Hematopoietic multipotent progenitor cell treated with erythropoietin and hydrocortisone succinate and interleukin-3 and kit ligand, for 17 days (in vitro differentiated cells): ENCODE data around the gene FHOD3.

Experiments
- DNase-seq: peaks from one replicate; pipeline ENCODE4 v3.0.0-alpha.2; 2015; ENCODE audit warnings: low spot score

FHOD3 gene

GRCh38 chr18:36322734-36323133 is 25.2 kb downstream of the FHOD3 start:
- DNase-seq = no peak

DNA sequence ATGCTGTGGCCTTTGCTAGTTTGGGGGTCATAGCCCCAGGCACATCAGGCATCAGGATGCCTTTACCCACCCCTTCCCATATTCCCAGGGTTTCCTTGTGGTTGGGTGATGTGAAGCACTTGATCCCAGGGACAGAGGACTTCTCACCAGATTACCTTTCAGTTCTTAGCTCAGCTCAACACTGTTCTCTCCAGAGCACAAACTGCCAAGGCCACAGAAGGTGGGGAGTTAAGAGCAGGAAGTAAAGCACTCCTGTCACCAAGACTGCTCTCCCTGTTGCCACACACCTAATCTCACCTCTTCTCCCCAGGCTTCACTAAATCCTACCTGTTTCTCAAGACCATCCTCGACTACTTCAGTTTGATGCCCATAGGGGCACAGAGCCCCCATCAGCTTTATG is 25.9 kb downstream of the FHOD3 start:
- no peak for DNase-seq

DNA sequence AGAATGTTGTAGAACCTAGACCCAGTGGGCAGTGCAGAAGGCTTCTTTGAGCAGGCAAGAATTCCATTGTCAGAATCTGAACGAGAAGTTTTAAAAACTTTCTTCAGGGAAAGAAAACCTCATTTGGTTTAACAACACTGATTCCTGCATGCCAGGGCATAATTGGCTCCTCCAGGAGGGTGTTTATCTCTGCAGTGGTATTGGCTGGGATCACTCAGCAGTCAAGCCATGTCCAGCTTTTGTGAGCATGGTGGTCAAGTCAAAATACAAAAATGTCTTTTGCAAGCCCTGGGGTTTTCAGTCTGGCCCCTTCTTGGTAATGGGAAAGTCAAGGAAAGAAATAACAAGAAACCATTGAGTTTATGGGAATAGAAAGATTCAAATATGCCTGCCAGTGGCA is 28.3 kb downstream of the FHOD3 start:
- no peak for DNase-seq

DNA sequence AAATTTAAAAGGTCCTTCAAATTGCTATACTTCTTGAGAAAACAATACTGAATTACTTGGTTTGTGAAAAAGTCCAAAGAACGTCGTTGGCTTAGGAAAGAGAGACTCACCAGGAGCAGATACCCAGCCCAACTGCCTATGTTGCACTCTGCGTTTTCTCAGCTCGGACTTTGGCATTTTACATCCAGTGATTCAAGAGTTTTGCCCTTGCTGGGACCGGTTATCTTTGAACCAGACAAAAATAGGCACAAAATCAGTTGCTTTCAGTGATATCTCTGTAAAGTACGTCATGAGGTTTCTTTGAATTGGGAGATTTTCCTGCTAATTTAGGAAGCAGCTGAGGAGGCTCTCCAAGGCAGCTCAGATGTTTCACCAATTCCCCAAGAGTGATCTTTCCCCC is 29.3 kb downstream of the FHOD3 start:
- DNase-seq = no peak

- no peak for DNase-seq
These were observed 30.1 kb downstream of the FHOD3 start for GRCh38 chr18:36327352-36328316.

GRCh38 chr18:36328385-36328858 is 30.9 kb downstream of the FHOD3 start:
- DNase-seq = no peak

- DNase-seq = no peak
These were observed 31.4 kb downstream of the FHOD3 start for GRCh38 chr18:36328916-36329315.

- no peak for DNase-seq
These were observed 32.3 kb downstream of the FHOD3 start for GRCh38 chr18:36329684-36330434.

DNA sequence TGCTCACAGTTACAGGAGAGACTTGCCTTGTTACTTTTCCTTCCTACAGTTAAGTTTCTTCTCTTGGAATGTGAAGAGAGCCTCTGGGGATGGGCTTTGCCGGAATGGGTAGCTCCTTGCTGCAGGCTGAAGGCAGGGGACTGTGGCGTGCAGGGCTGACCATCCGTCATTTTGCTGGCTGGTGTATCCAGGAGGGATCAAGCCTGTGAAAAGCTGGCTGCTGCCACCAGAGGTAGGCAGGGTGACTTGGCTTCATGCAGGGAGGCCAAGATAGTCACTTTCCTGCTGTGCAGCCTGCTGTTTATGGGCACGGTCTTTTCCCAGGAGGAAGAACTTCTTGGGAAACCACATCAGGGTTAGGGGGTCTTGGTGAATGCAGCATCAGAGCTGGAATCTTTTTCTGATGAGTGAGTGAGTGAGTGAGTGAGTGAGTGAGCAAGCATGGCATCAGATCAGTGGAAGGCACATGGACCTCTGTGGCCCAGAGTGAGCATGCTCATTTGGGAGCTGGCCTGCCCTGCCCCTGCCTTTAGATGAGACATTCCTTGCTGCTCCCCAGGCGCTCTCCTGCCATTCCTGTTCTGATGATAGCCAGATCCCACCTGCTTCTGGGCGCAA is 33.0 kb downstream of the FHOD3 start:
- no peak for DNase-seq

DNA sequence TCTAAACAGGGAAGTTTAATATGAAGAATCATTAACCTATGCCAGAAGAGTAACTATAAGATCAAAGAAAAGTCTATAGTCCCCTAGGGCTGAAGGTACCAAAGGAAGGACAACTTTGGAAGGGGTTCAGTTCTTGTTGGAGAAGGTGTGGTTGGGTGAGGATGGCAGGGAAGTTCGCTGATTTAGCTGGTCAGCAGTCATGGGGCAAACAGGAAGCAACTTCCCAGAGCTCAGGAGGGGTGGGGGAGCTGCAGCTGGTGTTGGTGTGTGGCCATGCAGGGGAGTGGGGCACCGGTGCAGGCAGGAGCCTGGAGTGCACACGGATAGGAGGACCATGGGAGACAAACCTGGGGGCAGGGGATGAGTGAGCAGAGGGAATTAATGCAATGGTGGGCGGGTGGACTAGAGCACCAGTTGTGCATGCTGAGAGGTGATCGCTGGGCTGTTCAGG is 34.0 kb downstream of the FHOD3 start:
- no peak for DNase-seq

GRCh38 chr18:36333414-36333813 is 35.9 kb downstream of the FHOD3 start:
- DNase-seq = no peak

- DNase-seq = no peak
These were observed 37.3 kb downstream of the FHOD3 start for GRCh38 chr18:36334798-36335197.

DNA sequence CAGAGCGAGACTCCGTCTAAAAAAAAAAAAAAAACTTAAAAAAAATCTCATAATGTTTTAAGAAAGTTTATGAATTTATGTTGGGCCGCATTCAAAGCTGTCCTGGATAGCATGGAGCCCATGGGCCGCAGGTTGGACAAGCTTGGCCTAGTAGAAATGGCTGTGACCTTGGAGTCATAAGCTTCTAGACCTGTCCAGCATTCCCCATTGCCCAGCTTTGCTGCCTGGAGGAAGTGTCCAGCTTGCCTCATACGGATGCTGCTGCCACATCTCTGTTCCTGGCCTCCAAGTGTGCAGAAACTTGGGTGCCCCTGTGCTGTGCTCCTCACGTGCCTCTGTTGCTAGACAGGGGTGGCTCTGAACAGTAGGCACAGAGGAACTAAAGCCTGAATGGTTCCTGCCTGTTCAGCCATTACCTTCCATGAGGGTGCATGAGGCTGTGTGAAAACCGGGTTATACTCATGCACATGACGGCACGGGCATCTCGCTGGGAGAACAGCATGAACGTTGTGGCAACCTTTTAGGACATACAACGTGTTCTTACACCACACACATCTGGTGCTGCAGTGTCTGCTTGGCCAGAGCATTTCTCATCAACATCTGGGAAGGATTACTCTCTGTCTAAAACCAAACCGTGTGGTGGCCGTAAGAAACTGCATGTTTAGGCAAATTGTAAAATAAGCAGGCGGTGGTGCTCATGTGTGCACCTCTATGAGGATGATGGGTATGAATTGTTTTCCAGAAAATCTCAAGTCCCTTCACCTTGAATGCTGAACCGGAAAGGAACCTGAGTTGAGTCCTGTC is 38.2 kb downstream of the FHOD3 start:
- DNase-seq = no peak

DNA sequence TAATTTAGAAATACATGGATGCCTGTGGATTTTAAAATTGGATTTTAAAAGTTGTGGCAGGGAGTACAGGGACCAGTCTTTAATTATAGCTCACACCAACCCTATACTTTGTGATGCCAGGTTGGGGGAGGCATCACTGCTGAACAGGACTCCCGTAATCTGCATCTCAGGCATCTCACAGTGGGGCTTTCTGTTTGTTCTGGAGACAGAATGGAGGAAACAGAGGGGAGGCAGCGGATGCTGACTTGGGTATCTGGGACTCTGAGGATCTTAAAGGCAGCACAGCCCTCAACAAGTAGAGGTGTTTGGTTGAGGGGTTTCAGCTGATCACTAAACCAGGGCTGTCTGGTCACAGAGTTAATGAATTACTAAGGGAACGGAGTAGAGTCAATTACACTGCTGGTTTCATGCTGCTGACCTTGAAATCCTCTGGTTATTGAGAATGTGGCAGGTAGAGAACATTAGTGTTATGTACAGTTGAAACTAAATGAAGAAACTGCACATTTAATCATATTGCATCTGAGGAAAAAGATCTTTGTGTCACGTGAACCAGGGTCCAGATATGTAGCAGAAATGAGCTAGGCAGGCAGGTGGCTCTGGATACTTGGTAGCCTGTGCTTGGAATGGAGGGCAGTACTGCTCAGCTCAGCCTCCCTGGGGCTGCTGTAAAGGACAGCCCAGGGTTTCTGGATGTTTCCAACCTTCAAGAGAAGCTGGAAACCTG is 40.3 kb downstream of the FHOD3 start:
- no peak for DNase-seq

DNA sequence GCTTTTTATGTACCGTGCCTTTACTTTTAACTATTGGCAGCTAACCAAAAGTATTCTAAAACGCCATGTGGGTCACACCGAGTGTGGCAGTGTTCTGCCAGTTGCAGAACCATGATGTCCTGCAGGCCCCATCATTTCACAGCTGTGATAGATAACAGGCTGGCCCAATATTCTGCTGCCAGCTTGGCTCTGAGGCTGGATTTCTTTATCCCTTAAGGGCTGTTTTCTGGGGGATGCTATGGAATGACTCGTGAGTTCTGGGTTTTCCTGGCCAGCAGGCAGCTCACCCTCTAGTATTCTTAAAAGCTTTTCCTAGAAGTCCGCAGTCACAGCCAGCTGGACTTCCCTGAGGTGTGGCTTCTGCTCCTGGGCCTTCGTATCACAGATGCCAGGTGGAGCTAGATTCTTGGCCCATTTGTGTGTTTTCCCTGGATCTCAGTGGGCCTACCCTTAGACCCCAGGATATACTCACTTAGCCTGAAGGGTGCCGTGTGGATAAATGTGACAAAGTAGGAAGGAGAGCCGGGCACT is 41.0 kb downstream of the FHOD3 start:
- DNase-seq = no peak

- no peak for DNase-seq
These were observed 42.7 kb downstream of the FHOD3 start for GRCh38 chr18:36340246-36340645.

GRCh38 chr18:36341944-36342343 is 44.4 kb downstream of the FHOD3 start:
- DNase-seq = no peak

- no peak for DNase-seq
These were observed 50.8 kb downstream of the FHOD3 start for GRCh38 chr18:36348331-36348730.

- no peak for DNase-seq
These were observed 51.5 kb downstream of the FHOD3 start for GRCh38 chr18:36348971-36349417.

DNA sequence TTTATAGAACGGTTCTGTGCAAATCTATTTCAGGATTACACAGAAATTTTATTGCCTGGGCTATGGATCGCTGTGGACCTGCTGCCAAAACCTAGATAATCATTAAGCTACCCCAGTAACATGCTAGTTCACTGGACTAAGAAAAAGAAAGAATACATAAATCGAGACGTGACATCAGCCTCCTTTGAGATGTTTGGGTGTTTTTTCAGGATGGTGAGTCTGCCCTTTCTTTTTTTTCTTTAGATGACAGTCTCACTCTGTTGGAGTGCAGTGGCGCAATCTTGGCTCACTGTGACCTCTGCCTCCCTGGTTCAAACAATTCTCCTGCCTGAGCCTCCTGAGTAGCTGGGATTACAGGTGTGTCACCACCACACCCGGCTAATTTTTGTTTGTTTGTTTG is 52.0 kb downstream of the FHOD3 start:
- DNase-seq = no peak

GRCh38 chr18:36350251-36350651 is 52.7 kb downstream of the FHOD3 start:
- DNase-seq = no peak
